Cardiac fibroblast (primary cell): ENCODE data around the gene DDX23.
A peak's percentile ranks its signal among the peaks of the same experiment; 100 is the strongest.

Experiments
- DNase-seq, 2 donors: peaks; one replicate each; pipeline versions ENCODE4 v3.0.0 to v3.0.0-alpha.2; 2010; ENCODE audit warnings: low read depth in 2 of 2
- H3K4me3 ChIP-seq, 2 donors: replicated peaks in 1 of 2; 1 replicate in 1 of 2; 2 replicates in 1 of 2; pipeline ENCODE4 v1.5.1; 2011; ENCODE audit warnings: low read depth in 2 of 2, low read length in 2 of 2, mild to moderate bottlenecking in 2 of 2, moderate library complexity in 1 of 2
- TF ChIP-seq, protein P1 (sequence below): IDR thresholded peaks from one replicate; pipeline ENCODE4 v1.5.1; 2011; ENCODE audit warnings: low read depth, mild to moderate bottlenecking, low read length, inconsistent platforms

Gene DDX23

DNA sequence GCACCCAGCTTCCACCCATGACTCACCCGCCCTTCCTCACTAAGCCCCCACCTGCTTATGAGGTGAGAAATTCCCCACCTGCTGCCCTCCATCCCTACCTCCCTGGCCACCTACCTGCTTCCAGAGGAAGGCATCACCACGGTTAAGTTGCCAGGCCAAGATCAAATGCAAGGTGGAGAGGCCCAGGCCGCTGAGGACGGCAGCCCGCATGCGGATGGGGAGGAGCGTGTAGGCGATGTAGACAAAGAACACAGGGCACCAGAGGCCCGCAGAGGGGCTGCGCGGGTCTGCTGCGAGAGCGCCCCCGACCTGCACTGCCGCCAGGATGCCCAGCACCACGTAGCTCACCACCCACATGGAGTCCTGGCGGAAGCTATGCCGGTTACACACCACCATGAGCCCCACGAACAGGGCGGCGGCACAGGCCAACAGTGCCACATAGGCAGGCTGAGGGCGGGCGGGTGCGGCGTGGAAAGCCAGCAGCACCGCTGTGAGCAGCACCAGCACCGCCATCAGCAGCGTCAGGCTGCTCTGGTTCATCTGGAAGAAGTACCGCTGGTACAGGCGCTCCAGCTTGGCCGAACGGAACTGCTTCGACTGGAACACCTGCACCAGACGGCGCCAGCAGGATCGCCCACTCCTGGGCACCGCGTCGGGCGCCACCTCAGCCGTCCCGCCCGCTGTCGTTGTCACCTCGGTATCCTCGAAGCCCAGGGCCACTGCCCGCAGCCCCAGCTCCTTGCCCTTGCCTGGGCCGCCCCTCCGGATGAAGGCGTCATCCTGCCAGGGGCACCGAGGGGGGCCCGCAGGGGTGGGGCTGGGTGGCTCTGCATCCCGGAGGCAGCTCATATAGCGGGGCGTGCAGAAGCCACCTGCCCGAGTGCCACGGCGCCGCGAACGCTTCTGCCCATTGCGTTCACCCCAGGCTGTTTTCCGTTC lies 69.2 kb downstream of the DDX23 start:
- TF ChIP-seq, protein P1, sequence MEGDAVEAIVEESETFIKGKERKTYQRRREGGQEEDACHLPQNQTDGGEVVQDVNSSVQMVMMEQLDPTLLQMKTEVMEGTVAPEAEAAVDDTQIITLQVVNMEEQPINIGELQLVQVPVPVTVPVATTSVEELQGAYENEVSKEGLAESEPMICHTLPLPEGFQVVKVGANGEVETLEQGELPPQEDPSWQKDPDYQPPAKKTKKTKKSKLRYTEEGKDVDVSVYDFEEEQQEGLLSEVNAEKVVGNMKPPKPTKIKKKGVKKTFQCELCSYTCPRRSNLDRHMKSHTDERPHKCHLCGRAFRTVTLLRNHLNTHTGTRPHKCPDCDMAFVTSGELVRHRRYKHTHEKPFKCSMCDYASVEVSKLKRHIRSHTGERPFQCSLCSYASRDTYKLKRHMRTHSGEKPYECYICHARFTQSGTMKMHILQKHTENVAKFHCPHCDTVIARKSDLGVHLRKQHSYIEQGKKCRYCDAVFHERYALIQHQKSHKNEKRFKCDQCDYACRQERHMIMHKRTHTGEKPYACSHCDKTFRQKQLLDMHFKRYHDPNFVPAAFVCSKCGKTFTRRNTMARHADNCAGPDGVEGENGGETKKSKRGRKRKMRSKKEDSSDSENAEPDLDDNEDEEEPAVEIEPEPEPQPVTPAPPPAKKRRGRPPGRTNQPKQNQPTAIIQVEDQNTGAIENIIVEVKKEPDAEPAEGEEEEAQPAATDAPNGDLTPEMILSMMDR = no peak
- no peak overlapping the region for H3K4me3 ChIP-seq
- no peak for DNase-seq

DNA sequence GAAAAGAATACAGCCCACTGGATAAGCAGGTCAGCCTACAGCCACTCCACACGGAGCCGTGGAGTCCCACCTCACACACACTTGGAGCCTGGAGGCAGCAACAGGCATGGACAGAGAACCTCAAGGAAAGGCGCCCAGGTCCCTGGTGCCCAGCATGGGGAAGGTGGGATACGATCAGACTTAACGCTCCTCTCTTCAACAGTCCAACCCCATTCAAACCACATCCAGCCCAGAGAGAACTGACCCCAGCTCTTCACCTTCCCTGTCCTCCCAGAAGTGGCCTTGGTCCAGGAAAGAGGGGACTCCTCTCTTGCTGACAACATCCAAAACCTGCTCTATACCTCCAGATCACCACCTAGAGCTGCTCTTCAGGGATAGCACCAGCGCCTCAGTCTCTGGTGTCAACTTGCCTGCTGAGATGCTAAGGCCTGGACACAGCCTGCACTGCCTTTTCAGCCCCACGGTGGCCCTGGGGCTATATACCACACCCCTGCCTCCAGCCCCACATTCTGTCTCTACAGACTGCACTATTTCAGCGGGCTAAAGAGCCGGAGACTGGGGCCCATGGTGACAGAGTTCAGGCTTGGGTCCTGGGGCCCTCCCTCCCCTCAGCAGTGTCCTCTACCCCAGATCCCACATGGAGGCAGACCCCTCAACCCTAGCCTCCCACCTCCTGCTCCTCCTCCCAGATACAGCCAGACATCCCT lies 70.1 kb downstream of the DDX23 start:
- no peak for DNase-seq

DNA sequence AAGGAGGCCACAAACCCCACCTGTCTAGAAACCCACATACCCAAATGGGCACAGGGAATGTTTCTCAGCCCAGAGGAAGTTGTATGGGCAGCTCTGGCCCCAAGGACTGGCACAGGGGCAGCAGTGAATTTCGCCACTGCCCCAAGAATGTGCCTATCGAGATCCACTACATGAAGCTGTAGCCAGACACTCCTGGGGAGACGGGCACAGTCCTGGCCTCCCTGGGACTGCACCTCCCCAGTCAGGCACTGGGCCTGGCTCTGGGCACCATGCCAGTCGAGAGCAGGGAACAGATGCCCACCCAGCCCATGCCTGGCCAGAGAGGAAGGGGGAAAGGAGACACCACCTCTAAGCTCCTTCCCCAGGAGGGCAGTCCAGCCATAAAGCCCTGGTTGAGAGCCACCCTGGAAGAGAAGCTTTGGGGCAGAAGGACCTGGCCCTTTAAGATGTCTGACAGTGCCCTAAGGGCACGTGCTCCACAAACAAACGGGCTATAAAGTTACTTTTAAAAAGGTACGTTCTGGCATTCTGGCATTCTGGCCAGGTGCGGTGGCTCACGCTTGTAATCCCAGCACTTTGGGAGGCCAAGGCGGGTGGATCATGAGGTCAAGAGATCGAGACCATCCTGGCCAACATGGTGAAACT lies 71.5 kb downstream of the DDX23 start:
- DNase-seq = no peak
- TF ChIP-seq, protein P1 = no peak
- H3K4me3 ChIP-seq = no peak overlapping the region

More for the DNA sequence above, 70.1 kb downstream of the DDX23 start:
- H3K4me3 ChIP-seq = no peak overlapping the region
- TF ChIP-seq, protein P1 = no peak

DNA sequence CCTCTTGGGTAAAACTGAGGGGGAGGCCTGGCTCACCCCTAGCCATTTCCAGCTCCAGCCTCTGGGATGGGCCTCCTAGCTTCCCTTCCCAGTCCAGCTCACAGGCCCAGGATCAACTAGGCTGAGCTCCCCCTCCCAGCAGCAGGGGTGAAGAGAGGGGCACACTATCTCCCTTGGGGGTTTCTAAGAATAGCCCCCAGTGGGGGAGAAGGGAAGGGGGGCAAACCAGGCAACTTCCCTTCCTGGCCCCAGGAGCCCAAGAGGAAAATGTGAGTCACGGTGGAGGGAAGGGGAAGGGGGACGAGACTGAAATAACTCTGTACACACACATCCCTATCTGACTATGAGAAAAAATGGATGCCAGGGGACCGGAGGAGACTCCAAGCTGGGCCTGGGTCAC lies 72.1 kb downstream of the DDX23 start:
- H3K4me3 ChIP-seq = no peak overlapping the region
- TF ChIP-seq, protein P1 = no peak
- DNase-seq = peak; percentile 81 to 97
